T47D (cell line): ENCODE measurements around the gene SSX3.
A peak's percentile ranks its signal among the peaks of the same experiment; 100 is the strongest.
"Not testable (repeated sequence)": the region's sequence is repeated elsewhere in the genome, so short reads cannot be mapped to it uniquely, and the experiment has no call there.

Experiments
- DNase-seq, 2 experiments: peaks; one replicate each; pipeline versions ENCODE4 v3.0.0 to v3.0.0-alpha.2; 2011 to 2012; ENCODE audit warnings: low read depth in 1 of 2, low spot score in 1 of 2
- JUND ChIP-seq: IDR thresholded peaks from 2 replicates; pipeline ENCODE4 v1.6.1; 2012; ENCODE audit warnings: low read depth
- in situ Hi-C: cut with HindIII; loops from 2 replicates; pipeline ENCODE4 v1.10.0; 2016; ENCODE audit warnings: low sequenced_read_pairs, low pct_unique_long_range_greater_than_20kb

The SSX3 gene, protein sequence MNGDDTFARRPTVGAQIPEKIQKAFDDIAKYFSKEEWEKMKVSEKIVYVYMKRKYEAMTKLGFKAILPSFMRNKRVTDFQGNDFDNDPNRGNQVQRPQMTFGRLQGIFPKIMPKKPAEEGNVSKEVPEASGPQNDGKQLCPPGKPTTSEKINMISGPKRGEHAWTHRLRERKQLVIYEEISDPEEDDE

GRCh38 chrX:48356315-48357094 lies at the start of gene SSX3:
Gene SSX3, minus strand, starts transcription at chrX:48356703. Its CDS starts 1,454 bp downstream, at chrX:48355249.
- DNase-seq, in situ Hi-C loops: not testable (repeated sequence)

GRCh38 chrX:48397825-48398224 lies 41.3 kb upstream of the SSX3 start:
- in situ Hi-C loops, DNase-seq: not testable (repeated sequence)

GRCh38 chrX:48396931-48397330 lies 40.4 kb upstream of the SSX3 start:
- DNase-seq, in situ Hi-C loops: not testable (repeated sequence)

GRCh38 chrX:48383239-48383638 lies 26.7 kb upstream of the SSX3 start, which contains the start of gene SSX4:
Gene SSX4, plus strand, starts transcription at chrX:48383539. Its CDS starts 515 bp downstream, at chrX:48384054.
- in situ Hi-C loops, DNase-seq: not testable (repeated sequence)

DNA sequence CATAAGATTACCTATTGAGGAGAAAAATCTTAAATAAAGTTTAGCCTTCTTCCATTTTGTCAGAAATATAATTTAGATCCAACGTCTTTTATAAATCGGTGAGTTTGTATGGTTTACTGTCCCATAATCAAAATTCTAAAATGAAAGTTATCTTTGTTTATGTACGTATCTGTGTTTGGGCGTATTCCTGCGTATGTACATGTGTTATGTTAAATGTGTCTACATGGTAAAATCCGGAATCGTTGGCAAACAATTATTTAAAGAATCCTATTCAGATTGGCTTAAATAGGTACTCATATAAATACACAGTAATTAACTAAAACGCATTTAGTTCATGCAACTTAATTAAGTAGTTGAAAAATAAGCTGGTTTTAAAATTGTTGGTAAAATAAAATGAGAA lies 13.9 kb upstream of the SSX3 start:
- in situ Hi-C loops, DNase-seq: not testable (repeated sequence)

DNA sequence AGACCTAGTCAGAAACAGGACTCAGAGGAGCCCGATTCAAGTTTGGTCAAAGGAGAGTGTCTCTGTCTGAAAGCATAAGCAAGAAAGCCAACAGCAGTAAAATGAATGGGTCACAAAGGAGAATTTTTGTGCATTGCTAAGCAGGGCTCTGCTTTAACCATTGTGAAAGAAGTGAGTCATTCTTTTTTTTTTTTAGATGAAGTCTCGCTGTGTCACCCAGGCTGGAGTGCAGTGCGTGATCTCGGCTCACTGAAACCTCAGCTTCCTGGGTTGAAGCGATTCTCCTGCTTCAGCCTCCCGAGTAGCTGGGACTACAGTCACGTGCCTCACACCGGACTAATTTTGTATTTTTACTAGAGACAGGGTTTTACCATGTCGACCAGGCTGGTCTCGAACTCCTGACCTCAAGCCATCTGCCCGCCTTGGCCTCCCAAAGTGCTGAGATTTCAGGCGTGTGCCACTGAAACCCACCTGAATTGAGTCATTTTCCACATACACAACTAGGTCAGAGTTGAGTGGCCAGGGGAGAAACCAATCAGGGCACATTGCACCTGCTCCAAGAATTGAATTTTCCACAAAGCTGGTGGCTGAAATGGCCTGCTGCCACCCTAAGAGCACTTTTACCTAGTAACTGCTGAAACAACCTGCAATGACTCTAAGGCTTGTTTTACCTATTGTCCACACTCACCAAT lies 11.4 kb upstream of the SSX3 start:
- DNase-seq, in situ Hi-C loops: not testable (repeated sequence)

- in situ Hi-C loops, DNase-seq: not testable (repeated sequence)
These were observed 2.8 kb upstream of the SSX3 start for GRCh38 chrX:48359281-48359680.

DNA sequence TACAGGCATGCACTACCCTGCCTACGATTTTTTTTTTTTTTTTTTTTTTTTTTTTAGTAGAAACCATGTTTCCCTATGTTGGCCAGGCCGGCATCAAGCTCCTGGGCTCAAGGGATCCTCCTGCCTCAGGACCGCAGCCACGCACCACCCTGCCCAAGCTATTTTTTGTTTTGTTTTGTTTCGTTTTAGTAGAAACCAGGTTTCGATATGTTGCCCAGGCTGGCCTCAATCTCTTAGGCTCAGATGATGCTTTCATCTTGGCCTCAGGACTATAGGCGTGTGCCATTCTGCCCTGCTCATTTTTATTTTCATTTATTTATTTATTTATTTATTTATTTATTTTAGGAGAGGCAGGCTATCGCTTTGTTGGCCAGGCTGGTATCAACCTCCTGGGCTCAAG lies 1.2 kb upstream of the SSX3 start:
- TF ChIP-seq JUND, result no peak
- in situ Hi-C loops, result no loop called here

DNA sequence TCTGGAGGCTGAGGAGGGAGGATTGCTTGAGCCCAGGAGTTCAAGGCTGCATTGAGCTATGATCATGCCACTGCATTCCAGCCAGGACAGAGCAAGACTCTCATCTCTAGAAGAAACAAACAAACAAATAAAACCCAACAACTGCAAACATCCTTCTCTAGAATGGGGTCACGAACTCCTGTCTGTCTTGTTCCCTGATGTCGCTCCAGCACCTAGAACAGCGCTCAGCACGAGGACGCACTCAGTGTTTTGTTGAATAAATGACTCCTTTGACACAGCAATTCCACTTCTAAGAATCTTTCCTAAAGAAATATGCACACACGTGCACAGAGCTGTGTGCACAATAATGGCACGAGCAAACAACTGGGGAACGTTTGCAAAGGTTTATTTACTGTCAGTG lies 10.4 kb downstream of the SSX3 start:
- peak in 1 of 2 experiments; percentile 32 for DNase-seq
- in situ Hi-C loops, result not testable (repeated sequence)

More for the DNA sequence above, 1.2 kb upstream of the SSX3 start:
- DNase-seq, result no peak

- in situ Hi-C loops, DNase-seq: not testable (repeated sequence)
These were observed 42.5 kb downstream of the SSX3 start for GRCh38 chrX:48313996-48314395.

- in situ Hi-C loops, result no loop called here
- DNase-seq, result no peak
- TF ChIP-seq JUND, result no peak
These were observed 50.3 kb downstream of the SSX3 start for GRCh38 chrX:48306175-48306574.
